A673 (cell line): ENCODE measurements around the gene SRSF2. TPM values are rescaled to one million over a fixed set of nuclear protein-coding genes. Genes with fewer than 3 reads are reported as not detected.

Source experiments
- BruUV-seq: library from RNA; stranded (reverse); fragments of 400-500 nt; replicated peaks from 2 replicates; lab custom pipeline; 2021; lab: Mats Ljungman, UMichigan
- CTCF ChIA-PET: fragments of 300-600 bp; sonication (Branson Sonifier 250); formaldehyde crosslinking; loops from one replicate; lab custom pipeline; 2022; ENCODE audit warnings: antibody characterized with exemption; lab: Charles Lee
- POLR2A ChIA-PET: fragments of 300-600 bp; sonication (Branson Sonifier 250); formaldehyde crosslinking; loops from one replicate; lab custom pipeline; 2022; ENCODE audit warnings: antibody characterized with exemption; ENCODE audit not compliant: low non-redundant PET; lab: Charles Lee
- DNase-seq: peaks from one replicate; pipeline ENCODE4 v3.0.0-alpha.2; 2015; ENCODE audit warnings: low spot score
- H3K27ac ChIP-seq: fragments of 200-600 bp; sonication (generic); 2 replicates; pipeline ENCODE4 v1.5.1; 2016; ENCODE audit warnings: mixed run types, low read depth, mild to moderate bottlenecking, mixed read lengths, antibody characterized with exemption, low read length; ENCODE audit not compliant: poor library complexity, severe bottlenecking
- H3K27me3 ChIP-seq: fragments of 200-600 bp; sonication (generic); replicated peaks from 2 replicates; pipeline ENCODE4 v1.6.1; 2017; ENCODE audit warnings: mixed run types, low read depth, mild to moderate bottlenecking, mixed read lengths, antibody characterized with exemption, low read length; ENCODE audit not compliant: insufficient read depth, poor library complexity
- H3K36me3 ChIP-seq: fragments of 200-600 bp; sonication (generic); 2 replicates; pipeline ENCODE4 v1.6.1; 2016; ENCODE audit warnings: mixed run types, mild to moderate bottlenecking, mixed read lengths, antibody characterized with exemption, low read length; ENCODE audit not compliant: insufficient read depth, poor library complexity, severe bottlenecking
- H3K4me1 ChIP-seq: fragments of 200-600 bp; sonication (generic); 2 replicates; pipeline ENCODE4 v1.6.1; 2017; ENCODE audit warnings: mixed run types, mild to moderate bottlenecking, mixed read lengths, antibody characterized with exemption, low read length; ENCODE audit not compliant: insufficient read depth, poor library complexity, severe bottlenecking
- H3K4me3 ChIP-seq: fragments of 200-600 bp; sonication (generic); 2 replicates; pipeline ENCODE4 v1.5.1; 2016; ENCODE audit warnings: low read depth, mixed run types, mild to moderate bottlenecking, mixed read lengths, low read length; ENCODE audit not compliant: poor library complexity, severe bottlenecking
- H3K9me3 ChIP-seq: fragments of 200-600 bp; sonication (generic); 2 replicates; pipeline ENCODE4 v1.6.1; 2016; ENCODE audit warnings: mixed run types, low read depth, mild to moderate bottlenecking, mixed read lengths, antibody characterized with exemption, low read length; ENCODE audit not compliant: poor library complexity, severe bottlenecking
- CTCF ChIP-seq: fragments of 300-800, 200-600 bp; sonication (generic); conservative IDR thresholded peaks from 2 replicates; pipeline ENCODE4 v1.5.1; 2017; ENCODE audit warnings: low read depth, mild to moderate bottlenecking, antibody characterized with exemption, low read length, moderate library complexity, mixed read lengths
- EZH2 ChIP-seq: fragments of 200-600 bp; sonication (generic); IDR thresholded peaks from 2 replicates; pipeline ENCODE4 v1.6.1; 2017; ENCODE audit warnings: borderline replicate concordance, low read depth, mild to moderate bottlenecking, mixed read lengths, antibody characterized with exemption, low read length; ENCODE audit not compliant: poor library complexity, severe bottlenecking
- intact Hi-C: fragments of 100-400 bp; cut with micrococcal nuclease; formaldehyde crosslinking; loops from one replicate; pipeline ENCODE4 v1.10.0; 2022; ENCODE audit not compliant: unreplicated experiment
- total RNA-seq: library from RNA; stranded (reverse); gene quantifications from 2 replicates; pipeline ENCODE4 v1.2.3, GENCODE V29; 2021

The SRSF2 gene
- total RNA-seq, 1 experiment from 2014 or later: 406 TPM

GRCh38 chr17:76704805-76705204 lies 32.3 kb downstream of the SRSF2 start:
- ChIA-PET CTCF (no interaction called here), POLR2A (no interaction called here)
- H3K27ac ChIP-seq: no peak overlapping the region
- no TSS peak for BruUV-seq
- TF ChIP-seq CTCF (no peak), EZH2 (no peak)
- intact Hi-C loops: no loop called here
- no peak overlapping the region for H3K4me3 ChIP-seq
- DNase-seq: no peak
- peaks cover 14% of the 10 kb centered on the region for H3K4me1 ChIP-seq
- H3K27me3 ChIP-seq: no peaks in the 10 kb centered on the region
- H3K36me3 ChIP-seq: no peaks in the 10 kb centered on the region
- H3K9me3 ChIP-seq: no peaks in the 10 kb centered on the region

- Histone ChIP-seq H3K27me3 (no peaks in the 10 kb centered on the region), H3K4me3 (no peak overlapping the region), H3K4me1 (peaks cover 6% of the 10 kb centered on the region), H3K9me3 (no peaks in the 10 kb centered on the region), H3K27ac (no peak overlapping the region), H3K36me3 (no peaks in the 10 kb centered on the region)
- TF ChIP-seq CTCF (no peak), EZH2 (no peak)
- BruUV-seq: no TSS peak
- ChIA-PET CTCF (interaction anchor here (0.6 kb wide), 1 partner anchor 125 kb away, joined by 11 read pairs; no protein-coding TSS in a partner anchor), POLR2A (no interaction called here)
- intact Hi-C loops: no loop called here
- no peak for DNase-seq
These were observed 34.0 kb downstream of the SRSF2 start for GRCh38 chr17:76702941-76703637.

- CTCF ChIA-PET: no interaction called here
- no TSS peak for BruUV-seq
- Histone ChIP-seq H3K27ac (no peak overlapping the region), H3K4me1 (peaks cover 16% of the 10 kb centered on the region), H3K36me3 (no peaks in the 10 kb centered on the region), H3K27me3 (no peaks in the 10 kb centered on the region), H3K9me3 (no peaks in the 10 kb centered on the region), H3K4me3 (no peak overlapping the region)
- no peak for DNase-seq
- TF ChIP-seq CTCF (no peak), EZH2 (no peak)
- intact Hi-C loops: no loop called here
- POLR2A ChIA-PET: interaction anchor here (0.5 to 0.6 kb wide), 2 partner anchors 12 to 30 kb away, joined by 3 to 15 read pairs; no protein-coding TSS in a partner anchor
These were observed 35.1 kb downstream of the SRSF2 start for GRCh38 chr17:76702076-76702475.
